Stimulated activated CD8-positive, alpha-beta memory T cell treated with anti-CD3 and anti-CD28 coated beads, Interleukin-12 subunit alpha, Interleukin-12 subunit beta, amount 100 ng/mL, for 4 hours (primary cell): ENCODE measurements around the gene NLRP3.
"Not testable (repeated sequence)": the region's sequence is repeated elsewhere in the genome, so short reads cannot be mapped to it uniquely, and the experiment has no call there.

ENCODE experiments used
- DNase-seq: peaks from one replicate; pipeline ENCODE4 v3.0.0-alpha.2; 2020; ENCODE audit warnings: low read depth

Gene NLRP3

DNA sequence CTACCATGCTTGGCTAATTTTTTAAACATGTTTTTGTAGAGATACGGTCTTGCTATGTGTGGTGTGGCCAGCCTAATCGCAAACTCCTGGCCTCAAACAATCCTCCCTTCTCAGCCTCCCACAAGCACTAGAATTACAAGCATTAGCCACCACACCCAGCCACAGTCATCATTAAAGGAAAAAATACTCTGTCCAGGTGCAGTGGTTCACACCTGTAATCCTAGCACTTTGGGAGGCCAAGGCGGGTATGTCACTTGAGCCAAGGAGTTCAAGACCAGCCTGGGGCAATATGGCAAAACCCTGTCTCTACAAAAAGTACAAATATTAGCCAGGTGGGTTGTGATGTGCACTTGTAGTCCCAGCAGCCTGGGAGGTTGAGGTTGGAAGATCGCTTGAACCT is 25.0 kb upstream of the NLRP3 start:
- no peak for DNase-seq

DNA sequence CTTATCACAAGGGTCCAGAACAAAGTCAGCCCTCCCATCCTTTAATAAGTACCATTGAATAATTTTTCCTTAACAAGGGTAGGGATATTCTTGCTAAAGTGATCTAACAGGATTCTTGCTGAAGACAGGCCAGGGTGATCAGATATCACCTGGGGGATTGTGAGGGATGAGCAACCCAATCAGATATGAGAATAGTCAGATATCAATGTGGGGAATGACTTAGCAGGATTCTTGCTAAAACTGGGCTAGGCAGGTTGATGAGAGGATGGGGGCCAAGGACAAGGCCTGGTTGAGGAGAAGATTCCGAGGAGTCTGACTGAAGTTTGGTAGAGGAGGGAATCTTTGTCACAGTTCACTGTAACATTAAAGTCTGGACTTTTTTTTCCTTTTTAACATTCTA is 23.9 kb upstream of the NLRP3 start:
- no peak for DNase-seq

DNA sequence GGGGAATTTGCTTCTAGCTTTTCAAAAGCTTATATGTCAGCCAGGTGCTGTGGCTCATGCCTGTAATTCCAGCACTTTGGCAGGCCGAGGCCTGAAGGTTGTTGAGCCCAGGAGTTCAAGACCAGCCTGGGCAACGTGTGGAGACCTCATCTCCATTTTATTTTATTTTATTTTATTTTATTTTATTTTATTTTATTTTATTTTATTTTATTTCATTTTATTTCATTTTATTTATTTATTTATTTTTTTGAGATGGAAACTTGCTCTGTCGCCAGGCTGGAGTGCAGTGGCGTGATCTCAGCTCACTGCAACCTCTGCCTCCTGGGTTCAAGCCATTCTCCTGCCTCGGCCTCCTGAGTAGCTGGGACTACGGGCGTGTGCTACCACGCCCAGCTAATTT is 20.9 kb upstream of the NLRP3 start:
- DNase-seq: not testable (repeated sequence)

DNA sequence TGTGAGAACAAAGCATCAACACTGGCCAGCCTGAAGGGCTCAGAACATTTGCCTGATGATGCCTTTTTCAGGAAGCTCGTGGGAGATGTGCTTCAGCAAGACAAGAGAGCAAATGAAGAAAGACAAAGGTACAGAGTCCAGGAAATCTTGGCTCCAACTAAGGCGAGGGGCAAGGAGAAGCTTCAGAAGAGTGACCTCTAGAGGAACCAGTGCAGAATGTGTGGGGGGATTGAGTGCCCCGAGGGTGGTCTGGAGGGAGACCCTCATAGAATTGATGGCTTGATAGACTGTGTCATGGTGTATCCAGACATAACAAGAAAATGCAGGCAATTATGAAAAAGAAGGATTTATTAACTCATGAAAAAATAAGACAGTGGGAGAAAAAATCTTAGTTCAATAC is 15.3 kb upstream of the NLRP3 start:
- DNase-seq: no peak

DNA sequence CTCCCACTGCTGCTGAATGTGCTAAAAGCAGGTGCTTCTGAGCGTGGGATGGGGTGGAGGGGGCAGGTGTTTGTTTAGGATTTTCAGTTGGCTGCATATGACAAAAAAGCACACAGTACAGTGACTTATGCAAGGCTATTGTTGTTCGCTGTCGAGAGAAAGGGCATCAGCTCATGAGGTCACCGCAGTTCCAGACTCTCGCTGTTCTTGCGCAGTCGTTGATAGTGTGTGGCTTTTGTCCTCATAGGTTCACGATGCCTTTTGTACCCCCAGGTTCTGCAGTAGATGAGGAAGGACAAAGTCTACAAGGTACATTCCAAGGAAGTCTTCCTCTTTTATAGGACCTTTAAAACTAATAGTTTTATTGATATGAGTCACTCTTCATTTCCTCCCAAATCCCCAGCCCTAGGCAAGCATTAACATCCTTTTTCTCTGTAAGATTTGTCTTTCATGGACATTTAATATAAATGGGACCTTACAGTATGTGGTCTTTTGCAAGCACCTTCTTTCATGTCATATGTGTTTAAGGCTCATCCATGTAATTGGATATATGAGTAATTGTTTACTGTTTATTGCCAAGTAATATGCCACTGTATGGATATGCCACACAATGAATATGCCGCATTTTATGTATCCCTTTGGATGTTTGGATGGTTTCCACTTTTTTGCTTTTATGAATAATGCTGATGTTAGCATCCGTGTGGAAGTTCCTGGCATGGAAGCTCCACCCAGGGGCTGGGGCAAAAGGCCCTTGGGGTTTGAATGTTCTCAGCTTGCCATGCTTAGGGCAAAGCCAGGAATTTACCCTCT is 14.5 kb upstream of the NLRP3 start:
- DNase-seq: no peak

DNA sequence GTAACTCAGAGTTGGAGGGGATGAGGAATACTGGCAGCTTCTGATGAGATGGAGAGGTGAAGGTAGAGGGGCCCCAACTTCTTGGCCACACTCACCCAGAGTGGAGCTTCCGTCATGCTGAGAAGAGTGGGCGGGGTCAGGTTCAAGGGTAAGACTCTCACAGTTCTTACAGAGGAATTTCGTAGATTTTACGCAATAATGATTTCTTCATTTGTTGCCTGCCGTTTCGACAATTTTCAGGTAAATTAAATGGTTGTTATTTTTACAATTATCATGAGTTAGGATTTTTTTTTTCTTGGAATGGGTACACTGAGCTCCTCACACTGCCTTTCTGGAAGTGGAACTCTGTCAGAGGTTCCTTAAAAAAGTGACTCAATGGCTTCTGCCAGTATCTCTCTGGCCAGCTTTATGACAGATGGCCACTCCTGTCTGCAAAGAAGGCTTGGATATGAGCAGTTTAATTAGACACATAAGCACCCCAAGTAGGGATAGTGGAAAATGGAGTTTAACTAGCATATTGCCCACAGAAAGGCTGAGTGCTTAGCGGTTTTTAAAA is 13.8 kb upstream of the NLRP3 start:
- no peak for DNase-seq

DNA sequence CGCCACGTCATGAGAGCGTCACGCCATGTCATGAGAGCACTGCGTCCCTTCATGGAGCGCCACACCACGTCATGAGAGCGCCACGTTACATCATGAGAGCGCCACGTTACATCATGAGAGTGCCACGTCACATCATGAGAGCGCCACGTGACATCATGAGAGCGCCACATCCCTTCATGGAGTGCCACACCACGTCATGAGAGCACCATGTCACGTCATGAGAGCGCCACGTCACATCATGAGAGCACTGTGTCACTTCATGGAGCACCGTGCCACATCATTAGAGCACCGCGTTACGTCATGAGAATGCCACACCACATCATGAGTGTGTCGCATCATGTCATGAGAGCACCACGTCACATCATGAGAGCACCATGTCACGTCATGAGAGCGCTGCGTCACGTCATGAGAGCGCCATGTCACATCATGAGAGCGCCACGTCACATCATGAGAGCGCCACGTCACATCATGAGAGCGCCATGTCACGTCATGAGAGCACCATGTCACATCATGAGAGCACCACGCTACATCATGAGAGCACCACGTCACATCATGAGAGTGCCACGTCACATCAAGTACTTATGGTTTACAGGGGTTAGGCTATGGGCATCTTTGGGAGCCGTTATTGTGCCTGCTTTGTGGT is 9.8 kb upstream of the NLRP3 start:
- no peak for DNase-seq

DNA sequence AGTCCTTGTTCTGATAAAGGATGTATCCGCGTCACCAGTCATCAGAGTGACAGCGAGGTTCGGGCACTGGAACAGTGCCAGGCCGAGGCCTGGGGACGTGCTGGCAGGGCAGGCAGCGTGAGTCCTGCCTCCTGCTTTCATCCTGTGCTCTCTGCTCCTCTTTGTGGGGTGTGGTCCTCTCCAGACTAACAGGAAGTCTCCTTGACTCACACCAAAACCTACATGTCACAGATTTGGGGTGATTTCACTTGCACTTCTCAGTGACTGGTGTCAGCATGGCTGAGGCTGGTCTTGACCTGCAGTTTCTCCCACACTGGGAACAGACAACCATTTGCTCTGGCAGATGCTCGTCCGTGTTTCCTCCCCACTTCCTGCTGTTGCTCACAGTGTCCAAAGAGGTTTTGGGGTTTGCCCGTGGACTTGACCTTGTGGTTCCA is 8.8 kb upstream of the NLRP3 start:
- DNase-seq: peak; percentile 46

DNA sequence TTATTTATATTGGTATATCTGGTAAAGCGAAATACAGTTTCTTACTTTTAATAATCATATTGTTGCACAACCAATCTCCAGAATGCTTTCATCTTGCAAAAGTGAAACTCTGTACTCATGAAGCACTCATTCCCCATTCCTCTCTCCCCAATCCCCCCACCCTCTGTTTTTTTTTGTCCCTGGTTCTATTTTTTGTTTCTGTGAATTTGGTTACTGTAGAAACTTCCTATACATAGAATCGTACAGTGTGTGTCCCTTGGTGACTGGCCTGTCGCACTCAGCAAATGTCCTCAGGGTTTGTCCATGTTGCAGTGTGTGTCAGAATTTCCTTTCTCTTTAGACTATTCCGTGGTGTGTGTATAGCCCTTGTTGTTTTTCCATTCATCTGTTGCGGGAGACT is 7.9 kb upstream of the NLRP3 start:
- no peak for DNase-seq

DNA sequence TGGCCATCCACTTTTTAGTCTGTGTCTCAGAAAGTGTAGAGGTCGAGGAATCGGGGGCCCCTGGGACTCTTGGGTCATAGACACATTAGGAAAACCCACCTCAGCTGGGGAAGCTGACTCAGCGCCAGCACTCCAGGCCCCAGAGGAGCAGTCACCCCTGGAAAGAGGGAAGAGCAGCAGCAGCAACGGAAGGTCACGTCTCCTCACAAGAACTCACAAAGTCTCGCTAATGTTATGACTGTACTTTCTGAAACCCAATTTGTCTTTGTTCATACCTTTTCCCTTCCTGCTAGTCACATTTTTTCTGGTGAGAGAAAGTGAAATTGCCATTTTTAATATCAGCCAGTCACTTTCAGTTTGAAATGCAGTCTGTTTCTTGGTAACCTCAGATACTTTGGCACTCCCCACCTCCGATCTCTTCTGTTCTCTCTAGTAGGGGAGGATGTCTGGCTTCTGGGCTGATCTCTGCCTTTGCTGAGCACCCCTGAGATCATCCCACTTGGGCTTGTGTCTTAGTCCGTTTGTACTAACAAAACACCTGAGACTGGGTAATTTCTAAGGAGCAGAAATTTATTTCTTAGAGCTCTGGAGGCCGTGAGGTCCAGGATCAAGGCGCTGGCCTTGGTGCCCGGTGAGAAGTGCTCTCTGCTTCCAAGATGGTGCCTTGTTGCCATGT is 6.0 kb upstream of the NLRP3 start:
- DNase-seq: peak; percentile 7

DNA sequence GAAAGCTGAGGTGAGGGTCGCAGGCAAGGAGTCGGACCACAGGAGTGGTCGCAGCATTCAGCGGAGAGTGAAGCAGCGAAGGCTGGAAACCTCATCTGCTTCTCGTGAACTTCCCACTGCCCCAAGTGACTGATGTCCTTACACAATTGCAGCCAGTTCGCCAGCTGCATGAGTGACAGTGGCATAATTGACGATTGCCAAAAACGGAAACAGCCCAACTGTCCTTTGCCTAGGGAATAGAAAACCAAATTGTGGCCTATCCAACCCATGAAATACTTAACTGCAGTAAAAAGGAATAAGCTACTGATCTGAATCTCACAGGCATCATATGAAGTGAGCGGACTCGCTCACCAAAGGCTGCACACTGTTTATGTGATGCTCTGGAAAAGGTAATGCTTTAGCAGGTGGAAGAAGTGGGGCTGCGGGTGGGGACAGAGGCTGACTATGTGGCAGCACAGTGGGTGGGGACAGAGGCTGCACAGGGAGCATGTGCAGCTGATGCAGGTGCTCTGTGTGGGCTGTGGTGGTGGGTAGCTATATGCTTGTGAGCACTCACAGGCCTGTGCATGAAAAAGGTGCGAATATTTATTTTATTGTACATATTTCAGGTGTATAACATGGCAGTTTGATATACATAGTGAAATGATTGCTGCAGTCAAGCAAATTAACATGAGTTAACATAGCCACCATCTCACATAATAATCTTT is 4.2 kb upstream of the NLRP3 start:
- no peak for DNase-seq

DNA sequence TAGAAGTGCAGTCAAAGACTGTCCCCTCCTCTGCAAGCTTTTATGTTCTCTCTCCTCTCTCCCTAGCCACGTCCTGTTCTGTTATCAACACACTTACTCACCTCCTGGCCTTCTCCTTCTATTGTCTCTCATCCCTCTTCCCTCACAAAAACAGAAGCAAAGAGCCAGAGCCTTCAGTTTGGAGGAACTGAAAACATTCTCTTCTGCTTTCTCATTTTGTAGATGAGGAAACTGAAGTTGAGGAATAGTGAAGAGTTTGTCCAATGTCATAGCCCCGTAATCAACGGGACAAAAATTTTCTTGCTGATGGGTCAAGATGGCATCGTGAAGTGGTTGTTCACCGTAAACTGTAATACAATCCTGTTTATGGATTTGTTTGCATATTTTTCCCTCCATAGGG is 1.9 kb downstream of the NLRP3 start:
- DNase-seq: no peak

DNA sequence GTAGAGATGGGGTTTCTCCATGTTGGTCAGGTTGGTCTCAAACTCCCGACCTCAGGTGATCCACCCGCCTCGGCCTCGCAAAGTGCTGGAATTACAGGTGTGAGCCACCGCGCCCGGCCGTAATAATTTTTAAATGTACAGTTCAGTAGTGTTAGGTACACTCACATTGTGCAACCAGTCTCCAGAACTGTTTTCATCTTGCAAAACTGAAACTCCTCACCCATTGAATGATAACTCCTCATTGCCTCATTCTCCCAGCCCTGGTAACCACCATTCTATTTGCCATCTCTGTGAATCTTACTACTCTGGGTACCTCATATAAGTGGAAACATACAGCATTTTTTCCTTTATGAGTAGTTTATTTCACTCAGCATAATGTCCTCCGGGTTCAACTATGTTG is 3.4 kb downstream of the NLRP3 start:
- no peak for DNase-seq

DNA sequence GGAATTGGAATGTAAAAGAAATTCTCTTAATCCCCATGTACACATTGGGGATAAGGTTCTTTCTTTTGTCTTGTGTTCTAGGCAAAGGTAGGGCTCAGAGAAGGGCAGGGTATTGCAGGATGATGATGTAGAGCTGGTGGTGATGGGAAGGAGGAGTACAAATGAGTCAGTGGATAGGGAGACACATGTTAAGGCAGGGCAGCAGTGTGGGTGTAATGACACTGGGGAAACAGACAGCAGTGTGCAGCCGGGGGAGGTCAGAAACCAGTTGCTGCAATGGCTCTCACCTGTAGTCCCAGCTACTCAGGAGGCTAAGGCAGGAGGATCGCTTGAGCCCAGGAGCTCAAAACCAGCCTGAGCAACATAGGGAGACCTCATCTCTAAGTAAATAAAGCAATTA is 5.1 kb downstream of the NLRP3 start:
- DNase-seq: no peak

DNA sequence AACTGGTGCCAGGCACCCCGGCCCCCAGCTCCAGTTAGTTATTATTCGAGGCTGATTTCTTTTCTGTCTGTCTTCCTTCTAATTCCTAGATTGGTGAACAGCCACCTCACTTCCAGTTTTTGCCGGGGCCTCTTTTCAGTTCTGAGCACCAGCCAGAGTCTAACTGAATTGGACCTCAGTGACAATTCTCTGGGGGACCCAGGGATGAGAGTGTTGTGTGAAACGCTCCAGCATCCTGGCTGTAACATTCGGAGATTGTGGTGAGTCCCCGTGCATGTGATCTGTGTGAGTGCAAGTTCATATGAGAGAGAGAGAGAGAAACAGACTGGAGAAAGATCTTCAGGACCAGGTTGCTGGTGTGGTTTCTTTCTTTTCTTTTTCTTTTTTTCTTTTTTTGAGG is 13.5 kb downstream of the NLRP3 start:
- DNase-seq: no peak

DNA sequence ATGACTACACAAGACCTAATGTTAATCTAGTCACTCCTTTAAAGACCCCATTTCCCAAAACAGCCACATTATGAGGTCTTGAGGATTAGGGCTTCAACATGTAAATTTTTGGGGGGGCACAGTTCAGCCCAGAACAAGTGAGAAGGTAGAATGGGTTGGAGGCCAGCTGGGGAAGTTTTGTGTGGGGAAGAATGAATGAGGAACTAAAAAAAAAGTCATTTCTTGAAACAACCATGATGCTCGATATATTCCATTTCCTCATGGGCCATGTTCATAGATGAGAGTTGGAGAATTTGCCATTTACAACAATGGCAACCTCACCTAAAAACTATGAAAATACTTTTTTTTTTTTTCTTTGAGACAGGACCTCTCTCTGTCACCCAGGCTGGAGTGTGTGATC is 14.5 kb downstream of the NLRP3 start:
- no peak for DNase-seq

DNA sequence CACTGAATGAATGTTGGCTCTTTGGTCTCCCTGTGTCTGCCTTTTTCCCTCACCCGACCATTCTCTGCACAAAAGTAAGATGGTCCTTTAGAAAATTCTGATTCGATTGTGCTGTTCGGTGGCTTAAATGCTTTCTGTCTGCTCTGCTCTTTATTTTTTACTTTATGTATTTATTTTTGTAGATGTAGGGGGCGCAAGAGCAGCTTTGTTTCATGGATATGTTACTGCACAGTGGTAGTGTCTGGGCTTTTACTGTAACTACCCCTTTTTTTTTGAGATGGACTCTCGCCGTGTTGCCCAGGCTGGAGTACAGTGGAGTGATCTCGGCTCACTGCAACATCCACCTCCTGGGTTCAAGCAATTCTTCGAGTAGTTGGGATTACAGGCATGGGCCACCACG is 15.7 kb downstream of the NLRP3 start:
- DNase-seq: no peak

DNA sequence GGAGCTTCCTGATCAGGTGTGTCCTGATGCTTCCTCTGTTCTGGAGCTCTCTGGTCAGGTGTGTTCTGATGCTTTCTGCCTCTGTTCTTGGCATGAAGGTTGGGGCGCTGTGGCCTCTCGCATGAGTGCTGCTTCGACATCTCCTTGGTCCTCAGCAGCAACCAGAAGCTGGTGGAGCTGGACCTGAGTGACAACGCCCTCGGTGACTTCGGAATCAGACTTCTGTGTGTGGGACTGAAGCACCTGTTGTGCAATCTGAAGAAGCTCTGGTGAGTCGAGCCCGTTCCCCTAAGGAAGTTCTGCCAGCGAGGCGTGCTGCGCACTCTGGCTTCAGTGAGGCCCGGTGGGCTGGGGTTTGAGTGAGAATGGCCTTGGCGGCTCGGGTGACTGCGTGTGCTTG is 18.0 kb downstream of the NLRP3 start:
- DNase-seq: no peak

DNA sequence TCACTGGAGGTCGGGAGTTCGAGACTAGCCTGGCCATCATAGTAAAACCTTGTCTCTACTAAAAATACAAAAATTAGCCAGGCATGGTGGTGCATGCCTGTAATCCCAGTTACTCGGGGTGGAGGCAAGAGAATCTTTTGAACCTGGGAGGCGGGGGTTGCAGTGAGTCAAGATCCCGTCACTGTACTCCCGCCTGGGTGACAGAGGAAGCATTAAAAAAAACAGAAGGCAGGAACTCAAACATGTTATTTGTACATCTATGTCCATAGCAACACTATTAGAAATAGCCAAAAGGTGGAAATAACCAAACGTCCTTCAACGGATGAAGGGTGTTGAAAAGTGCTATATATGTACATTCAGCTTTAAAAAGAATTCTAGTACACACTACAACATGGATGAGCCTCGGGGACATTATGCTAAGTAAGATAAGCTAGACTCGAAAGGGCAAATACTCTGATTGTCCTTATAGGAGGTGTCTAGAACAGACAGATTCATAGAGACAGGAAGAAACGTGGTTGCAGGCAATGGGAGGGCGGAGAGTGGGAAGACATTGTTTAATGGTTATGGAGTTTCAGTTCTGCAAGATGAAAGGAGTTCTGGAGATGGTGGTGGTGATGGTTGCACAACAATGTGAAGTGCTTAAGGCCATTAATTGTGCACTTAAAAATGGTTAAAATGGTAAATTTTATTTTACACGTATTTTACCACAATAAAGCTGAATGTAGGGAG is 19.2 kb downstream of the NLRP3 start:
- no peak for DNase-seq

DNA sequence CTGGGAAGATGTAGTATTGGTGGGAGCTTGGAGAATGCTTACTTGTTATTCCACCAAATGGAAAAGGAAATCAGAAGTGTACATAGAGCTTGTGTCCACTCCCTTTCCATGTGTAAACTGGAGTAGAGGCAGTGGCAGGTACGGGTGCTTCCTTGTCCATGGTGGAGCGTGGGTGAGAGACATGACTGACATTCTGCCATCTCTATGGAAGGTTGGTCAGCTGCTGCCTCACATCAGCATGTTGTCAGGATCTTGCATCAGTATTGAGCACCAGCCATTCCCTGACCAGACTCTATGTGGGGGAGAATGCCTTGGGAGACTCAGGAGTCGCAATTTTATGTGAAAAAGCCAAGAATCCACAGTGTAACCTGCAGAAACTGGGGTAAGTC is 19.8 kb downstream of the NLRP3 start:
- no peak for DNase-seq
